Fibroblast of gingiva (primary cell): ENCODE results near the gene RASA1.
A peak's percentile ranks its signal among the peaks of the same experiment; 100 is the strongest.
"Not testable (repeated sequence)": the region's sequence is repeated elsewhere in the genome, so short reads cannot be mapped to it uniquely, and the experiment has no call there.

Experiments used
- DNase-seq: peaks from one replicate; pipeline ENCODE4 v3.0.0-alpha.2; 2011; ENCODE audit warnings: low read depth

The RASA1 gene

DNA sequence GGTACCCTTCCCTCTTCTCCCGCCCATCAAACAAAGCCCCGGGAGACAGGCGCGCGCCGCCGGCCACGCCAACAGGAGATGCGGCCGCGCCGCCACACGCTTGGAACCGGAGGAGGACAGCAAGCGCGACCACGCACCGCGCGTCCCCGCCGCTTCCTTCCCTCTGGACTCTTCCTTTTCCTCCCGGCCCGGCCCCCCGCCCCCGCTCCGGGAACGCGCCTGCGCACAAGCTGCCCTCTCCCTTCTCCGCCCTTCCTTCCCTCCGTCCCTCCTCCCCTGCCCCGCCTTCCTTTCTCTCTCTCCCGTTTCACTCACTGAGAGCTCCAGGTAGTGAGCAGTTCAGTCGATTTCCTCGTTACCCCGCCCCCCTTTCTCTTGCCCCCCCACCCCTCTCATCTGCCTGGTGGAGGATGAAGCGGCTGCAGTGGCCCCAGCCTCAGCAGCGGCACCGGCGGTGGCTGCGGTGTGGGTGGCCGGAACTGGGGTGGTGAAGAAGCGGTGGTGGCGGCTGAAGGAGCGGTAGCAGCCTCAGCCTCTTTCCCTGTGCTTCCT is at the start of gene RASA1:
Gene RASA1 (plus strand): TSS at position 310 of the 552 bp plus-strand sequence. CDS start 569 bp downstream, outside the sequence.
- peak; percentile 89 for DNase-seq

DNA sequence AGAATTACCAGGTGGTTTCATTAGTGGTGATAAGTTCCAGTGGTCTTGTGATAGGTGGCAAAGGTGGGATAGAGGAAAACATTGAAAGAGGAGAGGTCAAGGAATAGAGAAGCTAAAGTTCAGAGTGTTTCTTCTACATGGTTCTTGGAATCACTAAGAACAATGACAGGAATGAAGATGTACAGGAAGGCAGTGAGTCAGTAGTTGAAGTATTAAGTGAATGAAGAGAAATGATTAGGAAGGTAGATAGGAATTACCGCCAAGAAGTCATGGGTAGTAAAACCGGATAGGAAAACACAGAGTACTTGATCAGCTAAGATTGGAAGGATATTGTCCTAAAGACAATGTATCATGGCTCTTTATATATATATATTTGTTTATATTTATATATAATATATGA is 37.9 kb upstream of the RASA1 start:
- no peak for DNase-seq

DNA sequence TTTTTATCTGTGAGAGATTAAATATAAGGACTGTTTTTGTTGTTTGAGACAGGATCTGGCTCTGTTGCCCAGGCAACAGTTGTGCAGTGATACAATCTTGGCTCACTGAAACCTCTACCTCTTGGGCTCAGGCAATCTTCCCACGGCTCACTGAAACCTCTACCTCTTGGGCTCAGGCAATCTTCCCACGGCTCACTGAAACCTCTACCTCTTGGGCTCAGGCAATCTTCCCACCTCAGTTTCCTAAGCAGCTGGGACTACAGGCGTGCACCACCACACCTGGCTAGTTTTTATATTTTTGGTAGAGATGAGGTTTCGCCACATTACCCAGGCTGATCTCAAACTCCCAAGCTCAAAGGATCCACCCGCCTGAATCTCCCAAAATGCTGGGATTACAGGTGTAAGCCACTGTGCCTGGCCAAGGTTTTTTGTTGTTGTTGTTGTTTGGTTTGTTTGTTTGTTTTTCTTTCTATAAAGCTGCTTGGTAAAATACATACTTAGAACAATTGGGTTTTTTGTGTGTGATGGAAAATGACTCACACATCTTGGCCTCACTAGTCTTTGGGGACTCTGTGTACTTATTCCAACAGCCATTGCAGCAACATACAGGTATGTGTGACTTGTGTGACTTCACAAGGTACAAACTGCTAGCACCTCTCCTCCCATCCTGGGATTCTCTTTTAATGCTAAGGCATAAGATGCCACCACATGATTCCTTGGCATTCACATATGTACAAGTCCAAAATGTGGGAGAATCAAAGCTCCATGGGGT is 36.5 kb upstream of the RASA1 start:
- no peak for DNase-seq

DNA sequence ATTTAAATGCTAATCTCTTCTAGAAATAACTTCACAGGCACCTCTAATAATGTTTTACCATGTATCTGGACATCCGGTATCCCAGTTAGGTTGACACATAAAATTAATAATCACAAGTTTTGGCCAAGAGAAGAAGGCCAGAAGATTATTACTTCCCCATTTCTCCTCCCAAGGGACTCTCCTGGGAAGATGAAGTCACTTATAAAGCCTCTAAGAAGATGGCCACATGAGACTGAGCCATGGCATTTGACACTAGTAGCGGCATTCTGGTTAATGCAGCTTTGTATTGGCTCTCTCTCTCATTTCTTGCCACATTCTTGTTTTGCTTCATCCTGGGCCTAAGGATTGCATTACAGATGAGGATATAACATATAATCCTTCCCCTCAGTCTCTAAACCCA is 34.5 kb upstream of the RASA1 start:
- peak; percentile 44 for DNase-seq

DNA sequence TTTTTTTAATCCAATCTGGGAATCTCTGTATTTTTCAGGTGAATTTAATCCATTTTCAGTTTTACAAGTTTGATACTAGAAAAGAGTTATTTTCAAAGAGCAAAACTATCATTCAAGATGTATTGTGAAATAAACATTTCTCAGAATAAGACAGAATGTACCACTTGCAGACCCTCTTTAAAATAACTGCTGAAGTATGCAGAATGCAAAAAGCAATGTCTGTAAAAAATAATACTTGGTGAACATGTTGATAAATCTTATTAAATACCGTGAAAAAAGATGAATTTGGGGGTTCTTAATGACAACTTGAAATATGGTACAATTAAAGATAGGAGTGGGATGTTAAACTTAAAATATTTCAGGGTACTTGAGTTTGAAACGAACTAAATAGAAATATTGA is 26.1 kb upstream of the RASA1 start:
- DNase-seq = no peak

DNA sequence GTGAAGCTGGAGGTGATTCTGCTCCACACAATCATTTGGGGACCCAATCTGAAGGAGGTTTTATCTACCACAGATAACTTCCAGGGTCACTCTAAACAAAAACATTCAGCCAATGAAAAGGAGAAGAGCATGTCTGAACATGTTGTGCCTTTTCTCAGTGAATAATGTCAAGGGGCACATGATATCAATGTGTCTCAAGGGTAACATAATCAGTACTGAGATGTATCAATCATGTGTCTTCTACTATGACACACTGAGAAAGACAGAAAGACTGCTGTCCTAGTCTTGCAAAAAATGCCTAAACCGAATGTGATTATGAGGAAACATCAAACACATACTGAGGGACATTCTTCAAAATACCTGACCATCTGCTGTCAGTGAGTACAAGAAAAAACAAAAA is 25.4 kb upstream of the RASA1 start:
- no peak for DNase-seq

DNA sequence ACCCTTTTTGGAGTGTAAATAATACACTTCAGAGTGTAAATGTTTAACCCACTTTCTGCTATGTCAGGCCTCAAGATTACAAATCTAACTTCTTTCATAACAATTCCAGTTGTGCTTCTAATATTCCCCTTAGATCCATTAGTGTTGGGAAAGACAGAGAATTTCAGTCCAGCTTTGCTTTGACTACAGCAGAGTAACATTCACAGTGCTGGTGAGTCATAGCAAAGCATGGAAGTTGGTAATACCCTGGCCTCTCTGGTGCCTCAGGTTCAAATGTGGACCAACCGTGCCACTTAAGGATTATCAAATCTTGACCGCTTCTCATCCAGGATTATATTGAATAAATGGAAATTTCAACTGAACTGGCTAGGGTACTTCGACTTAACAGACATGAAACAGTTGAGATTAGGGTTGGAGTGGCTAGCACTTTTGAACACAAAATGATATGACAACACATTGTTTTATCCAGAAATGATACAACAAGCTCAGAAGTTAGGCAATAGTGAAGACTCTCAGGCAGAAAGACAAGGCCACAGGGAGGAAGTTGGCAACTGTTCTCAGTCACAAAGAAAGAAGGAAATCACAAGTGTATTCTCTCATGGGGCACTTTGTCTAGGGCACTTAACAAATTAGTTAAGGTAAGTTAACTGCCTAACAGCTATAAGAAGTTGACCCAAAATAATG is 24.4 kb upstream of the RASA1 start:
- peak; percentile 83 for DNase-seq

DNA sequence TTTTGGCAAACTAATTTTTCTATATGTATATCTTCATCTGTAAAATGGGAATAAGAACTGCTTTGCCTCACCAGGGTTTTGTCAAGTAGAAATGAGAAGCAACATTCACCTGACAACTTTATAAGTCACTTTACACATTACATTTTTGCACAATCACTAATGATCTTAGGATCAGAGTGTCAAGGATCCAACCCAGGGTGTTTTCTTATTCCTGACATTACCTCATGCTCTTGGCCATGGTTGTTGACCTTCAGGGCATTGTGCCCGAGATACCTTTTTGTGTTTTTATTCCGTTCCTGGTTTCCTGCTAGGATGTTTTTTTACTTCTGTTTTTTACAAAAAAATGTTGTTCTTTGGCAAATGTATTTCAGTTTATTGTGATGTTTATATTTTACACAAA is 22.2 kb upstream of the RASA1 start:
- no peak for DNase-seq

DNA sequence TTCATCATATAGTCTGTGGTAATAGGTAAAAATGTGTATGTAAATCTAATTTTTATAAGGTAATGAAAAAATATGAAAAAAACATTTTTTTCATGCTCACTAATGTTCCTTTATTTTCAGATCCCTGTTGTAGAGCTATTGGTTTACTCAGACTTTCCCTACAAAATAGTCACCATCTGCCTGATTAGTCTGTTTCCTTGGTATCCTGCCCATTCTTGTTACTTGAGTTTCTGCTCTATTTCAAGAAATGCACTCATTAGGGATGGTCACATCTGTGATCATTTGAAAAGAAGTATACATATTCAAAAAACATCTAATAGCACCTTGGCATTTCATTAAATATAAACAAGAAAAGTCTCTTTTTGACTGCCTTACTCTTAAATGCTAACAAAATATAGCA is 21.6 kb upstream of the RASA1 start:
- peak; percentile 9 for DNase-seq

DNA sequence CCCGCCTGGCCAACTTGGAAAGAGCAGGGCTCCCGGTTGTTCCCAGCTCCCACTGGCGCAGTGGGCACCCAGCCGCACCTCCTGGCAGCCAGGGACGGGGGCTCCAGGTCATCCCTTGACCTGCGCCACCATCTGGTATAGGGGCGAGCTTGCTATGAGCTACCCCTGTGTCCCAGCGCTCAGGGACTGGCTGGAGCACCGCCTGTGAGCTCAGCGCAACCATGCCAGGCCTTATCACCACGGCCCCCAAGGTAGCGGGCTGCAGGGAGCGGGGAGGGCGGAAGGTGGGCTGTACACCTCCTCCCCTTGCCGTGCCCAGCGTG is 15.4 kb upstream of the RASA1 start:
- DNase-seq = no peak

DNA sequence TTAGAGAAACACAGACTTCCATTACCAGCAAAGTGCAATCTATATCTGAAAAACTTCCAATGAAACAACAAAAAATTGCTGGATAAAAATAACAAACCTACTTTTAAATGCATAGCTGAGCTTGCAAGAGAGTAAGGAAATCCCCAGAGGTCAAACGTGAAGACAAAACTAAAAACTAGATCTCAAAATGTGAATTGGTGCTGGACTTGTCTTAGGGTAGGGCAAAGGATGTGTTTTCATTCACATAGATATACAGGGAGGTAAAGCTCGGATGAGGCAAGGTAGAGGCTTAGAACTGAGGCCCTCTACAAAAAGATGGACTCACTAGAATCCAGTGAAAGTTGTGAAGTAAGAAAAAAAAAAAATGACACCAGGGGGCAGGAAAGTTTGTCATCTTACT is 13.6 kb upstream of the RASA1 start:
- DNase-seq = no peak

DNA sequence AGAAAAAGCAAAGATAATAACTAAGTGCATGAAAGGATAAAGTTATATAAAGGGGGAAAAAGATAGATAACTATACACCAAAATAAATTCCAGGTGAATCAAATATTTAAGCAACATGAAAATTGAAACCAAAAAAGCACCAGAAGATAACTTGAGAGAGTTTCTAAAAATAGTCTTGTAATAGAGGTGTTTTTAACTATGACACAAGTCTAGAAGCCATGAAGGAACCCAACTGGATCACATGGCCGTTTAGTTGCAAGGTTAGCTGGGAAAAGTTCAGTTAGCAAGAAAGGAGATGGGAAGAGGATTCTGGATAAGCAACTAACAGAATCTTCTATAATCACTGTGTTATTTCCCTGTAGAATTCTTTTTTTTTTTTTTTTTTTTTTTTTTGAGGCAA is 9.2 kb upstream of the RASA1 start:
- DNase-seq = no peak

DNA sequence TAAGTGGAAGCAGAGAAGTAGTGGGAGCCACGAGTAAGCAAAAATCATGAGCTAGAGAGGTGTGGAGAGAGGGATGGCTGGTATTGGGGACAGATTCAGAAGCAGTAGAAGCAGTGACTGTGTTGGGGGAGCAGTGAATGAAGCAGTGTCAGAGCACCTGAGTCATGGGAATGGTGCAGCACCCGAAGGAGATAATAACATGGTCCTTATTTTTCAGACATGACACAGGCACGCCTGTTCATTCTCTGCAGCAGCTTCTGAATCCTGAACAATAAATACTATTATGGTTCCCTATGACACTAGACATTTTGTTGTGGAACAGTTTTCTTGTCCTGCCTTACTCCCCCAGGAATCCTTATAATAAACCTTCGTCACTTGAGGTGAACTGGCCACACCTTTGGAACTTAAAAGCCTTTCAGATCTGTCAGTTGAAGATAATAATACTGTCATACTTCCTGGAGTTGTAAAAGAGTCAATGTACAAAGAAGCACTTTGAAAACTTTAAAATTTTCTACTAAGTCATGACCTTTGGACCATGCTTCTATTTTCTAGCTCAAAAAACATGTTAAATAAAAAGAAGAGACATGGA is 7.0 kb upstream of the RASA1 start:
- no peak for DNase-seq

DNA sequence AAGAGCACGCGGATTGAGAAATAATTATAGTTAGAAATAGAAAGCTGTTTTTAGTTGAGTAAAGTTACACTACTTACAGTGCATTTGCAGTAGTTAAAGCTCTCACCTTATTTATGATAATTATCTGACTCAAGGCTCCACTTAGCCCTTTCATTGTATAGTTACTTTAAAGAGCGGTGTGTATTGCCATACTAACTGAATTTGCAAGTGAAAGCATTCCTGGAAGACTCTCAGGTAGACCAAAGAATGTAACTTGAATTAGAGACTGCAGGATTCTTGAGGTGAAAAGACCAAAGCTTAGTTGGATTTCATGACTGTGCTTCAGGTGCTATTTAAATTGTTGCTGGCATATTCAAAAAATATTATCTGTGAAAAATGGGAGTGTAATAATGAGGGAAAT is 4.2 kb upstream of the RASA1 start:
- no peak for DNase-seq

DNA sequence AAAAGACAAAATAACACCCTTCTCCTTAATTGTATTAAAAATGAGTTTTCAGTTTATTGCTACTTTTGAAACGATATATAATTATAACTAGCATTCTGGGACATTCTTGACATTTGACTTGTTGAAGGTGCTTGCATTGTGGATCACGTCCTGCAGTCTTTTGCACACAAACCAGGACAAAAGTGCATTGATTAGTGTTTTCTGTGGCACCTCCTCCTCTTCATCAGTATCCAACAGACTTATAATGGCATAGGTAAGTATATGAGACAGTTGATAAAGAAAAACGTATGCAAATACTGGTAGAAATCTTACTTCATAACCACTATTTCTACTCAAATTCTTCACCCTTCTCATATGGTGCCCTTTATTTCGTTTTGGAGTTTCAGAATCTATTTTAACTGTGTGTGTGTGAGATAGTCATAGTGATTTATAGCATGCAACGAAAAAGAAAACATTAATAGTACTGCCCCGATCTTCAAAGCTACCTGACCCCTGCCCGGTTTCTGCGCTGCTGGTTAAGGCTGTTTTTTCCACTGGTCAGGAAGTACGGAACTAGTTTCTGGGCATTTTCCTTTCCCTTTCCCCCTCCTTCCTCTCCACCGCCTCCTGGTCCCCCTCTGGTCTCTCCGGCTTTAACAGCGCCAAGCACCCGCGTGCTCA is 639 bp upstream of the RASA1 start:
- DNase-seq = no peak

DNA sequence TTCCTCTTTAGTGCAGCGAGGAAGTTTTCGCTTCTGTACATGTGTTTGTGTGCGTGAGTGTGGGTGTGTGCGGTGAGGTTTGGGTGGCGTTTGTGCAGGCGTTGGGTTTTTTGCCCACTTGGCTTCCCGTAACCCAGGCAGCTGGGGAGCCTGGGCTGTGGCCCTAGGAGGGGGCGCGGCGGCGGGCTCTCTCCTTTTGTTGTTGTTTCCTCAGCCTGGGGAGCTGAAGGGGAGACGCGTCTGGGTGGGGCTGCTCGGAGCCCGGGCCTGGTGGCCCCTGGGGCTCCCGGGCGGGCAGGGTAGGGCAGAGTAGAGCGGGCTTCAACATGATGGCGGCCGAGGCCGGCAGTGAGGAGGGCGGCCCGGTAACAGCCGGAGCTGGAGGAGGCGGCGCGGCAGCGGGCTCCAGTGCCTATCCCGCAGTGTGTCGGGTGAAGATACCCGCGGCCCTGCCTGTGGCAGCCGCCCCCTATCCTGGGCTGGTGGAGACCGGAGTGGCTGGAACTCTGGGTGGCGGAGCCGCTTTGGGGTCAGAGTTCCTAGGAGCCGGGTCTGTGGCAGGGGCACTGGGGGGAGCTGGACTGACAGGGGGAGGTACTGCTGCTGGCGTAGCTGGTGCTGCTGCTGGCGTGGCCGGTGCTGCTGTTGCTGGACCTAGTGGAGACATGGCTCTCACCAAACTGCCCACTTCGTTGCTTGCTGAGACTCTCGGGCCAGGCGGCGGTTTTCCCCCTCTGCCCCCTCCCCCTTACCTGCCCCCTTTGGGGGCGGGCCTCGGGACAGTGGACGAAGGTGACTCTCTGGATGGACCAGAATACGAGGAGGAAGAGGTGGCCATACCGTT is 665 bp downstream of the RASA1 start:
- DNase-seq = peak; percentile 62

DNA sequence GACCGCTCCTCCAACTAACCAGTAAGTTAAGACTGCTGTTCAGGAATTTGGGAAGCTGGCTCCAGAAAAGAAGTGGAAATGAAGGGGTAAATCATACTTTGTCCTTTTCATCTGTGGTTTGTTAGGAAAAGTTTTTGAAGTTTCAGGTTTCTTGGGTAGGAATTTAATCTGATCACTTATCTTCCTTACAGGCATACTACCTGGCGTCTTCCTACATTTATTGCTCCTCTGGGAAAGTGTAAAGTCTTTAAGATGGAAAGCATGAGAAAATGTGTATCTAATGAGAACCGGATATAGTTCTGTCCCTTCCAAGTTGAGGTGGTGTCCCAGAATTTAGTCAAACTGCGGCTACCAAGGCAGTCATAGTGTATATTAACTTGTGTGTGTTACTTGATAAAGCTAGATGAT is 1.3 kb downstream of the RASA1 start:
- DNase-seq = no peak

DNA sequence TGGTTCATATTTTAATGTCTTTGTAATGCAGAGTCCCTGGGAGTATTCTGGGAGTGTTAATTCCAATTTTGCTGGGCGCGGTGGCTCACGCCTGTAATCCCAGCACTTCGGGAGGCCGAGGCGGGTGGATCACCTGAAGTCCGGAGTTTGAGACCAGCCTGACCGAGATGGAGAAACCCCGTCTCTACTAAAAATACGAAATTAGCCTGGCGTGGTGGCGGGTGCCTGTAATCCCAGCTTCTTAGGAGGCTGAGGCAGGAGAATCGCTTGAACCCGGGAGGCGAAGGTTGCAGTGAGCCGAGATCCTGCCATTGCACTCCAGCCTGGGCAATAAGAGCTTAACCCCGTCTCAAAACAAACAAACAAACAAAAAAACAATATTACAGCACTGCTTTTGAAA is 3.2 kb downstream of the RASA1 start:
- DNase-seq = not testable (repeated sequence)

DNA sequence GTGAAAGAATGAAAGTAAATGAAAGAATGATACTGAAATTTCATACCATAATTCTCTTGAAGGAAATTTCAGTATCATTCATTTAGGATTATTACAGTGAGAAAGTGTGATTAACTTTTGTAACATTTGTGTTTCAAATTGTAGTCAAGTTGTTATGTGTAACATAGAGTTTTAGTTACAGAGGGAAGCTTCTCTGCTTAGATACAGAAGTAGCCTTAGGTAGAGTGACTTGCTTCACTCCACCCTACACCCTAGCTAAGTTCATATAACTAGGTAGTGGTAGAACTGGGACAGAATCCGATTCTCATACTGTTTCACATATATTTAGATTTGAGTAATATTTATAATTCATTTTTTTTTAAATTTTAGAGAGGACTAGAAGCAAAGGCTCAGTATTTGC is 9.0 kb downstream of the RASA1 start:
- no peak for DNase-seq

DNA sequence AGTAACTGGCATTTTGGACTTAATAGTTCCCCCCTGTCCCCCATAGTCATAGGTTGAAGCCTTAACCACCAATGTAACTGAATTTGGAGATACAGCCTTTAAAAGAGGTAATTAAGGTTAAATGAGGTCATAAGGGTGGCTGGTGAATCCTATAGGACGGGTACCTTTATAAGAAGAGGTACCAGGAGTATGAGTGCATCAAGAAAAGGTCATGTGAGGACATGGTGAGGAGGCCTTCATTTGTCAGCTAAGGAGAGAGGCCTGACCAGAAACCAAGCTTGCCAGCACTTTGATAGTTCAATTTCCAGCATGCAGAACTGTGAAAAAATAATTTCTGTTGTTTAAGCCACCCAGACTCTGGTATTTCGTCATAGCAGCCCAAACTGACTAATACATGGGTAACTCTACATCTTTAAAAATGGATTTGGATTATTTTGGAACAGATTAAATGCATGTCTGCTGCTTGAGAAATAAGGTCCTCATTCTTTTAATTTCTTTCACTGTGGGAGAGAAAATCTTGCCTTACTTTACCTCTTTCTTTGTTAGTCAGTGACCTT is 9.7 kb downstream of the RASA1 start:
- DNase-seq = peak; percentile 31

DNA sequence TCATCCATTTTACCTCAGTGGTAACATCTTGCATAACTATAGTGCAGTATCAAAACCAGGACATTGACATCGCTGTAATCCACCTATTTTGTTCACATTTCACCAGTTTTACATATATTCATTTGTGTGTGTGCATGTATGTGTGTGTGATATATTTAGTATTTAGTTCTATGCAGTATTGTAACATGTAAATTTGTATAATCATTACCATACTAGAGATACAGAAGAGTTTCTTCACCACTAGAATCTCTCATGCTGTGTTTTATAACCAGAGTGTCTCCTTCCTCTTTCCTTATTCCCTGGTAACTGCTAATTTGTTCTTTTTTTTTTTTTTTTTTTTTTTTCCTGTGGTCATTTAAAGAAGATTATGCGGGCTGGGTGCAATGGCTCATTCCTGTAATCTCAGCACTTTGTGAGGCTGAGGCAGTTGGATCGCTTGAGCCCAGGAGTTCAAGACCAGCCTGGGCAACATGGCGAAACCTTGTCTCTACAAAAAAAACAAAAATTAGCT is 11.0 kb downstream of the RASA1 start:
- DNase-seq = no peak
